Breast epithelium (tissue), 4 donors: ENCODE results near the gene NCOR2. TPM values are rescaled to one million over a fixed set of nuclear protein-coding genes. Genes with fewer than 3 reads are reported as not detected.

Experiments used
- DNase-seq, 2 donors: peaks; one replicate each; pipeline ENCODE4 v3.0.0-alpha.2; 2019; ENCODE audit warnings: low spot score in 2 of 2
- H3K27ac ChIP-seq, 2 donors: fragments of 200-600 bp; sonication (generic) in 1 of 2; one replicate each; pipeline ENCODE4 v1.5.1; 2016 to 2019; ENCODE audit warnings: mild to moderate bottlenecking in 1 of 2
- H3K27me3 ChIP-seq, 2 donors: fragments of 200-600 bp; sonication (generic) in 1 of 2; one replicate each; pipeline versions ENCODE4 v1.5.1 to v1.6.0; 2017 to 2019; ENCODE audit warnings: control low read depth in 1 of 2, mild to moderate bottlenecking in 1 of 2
- H3K36me3 ChIP-seq: fragments of 200-600 bp; one replicate; pipeline ENCODE4 v1.5.1; 2019
- H3K4me1 ChIP-seq, 2 donors: fragments of 200-600 bp; sonication (generic); one replicate each; pipeline ENCODE4 v1.5.1; 2016 to 2019; ENCODE audit warnings: control low read depth in 1 of 2
- H3K4me3 ChIP-seq, 3 donors: fragments of 200-600 bp; sonication (generic); 1 replicate in 2 of 3; 2 replicates in 1 of 3; pipeline ENCODE4 v1.5.1; 2016 to 2019; ENCODE audit warnings: mild to moderate bottlenecking in 3 of 3, moderate library complexity in 2 of 3
- H3K9me3 ChIP-seq, 2 donors: fragments of 200-600 bp; sonication (generic) in 1 of 2; one replicate each; pipeline ENCODE4 v1.5.1; 2016 to 2019; ENCODE audit warnings: control low read depth in 1 of 2
- POLR2A ChIP-seq: fragments of 450-650 bp; IDR thresholded peaks from one replicate; pipeline ENCODE4 v1.6.1; 2016; ENCODE audit warnings: antibody characterized with exemption, mild to moderate bottlenecking, moderate library complexity
- POLR2AphosphoS5 ChIP-seq, 3 donors: sonication (generic); formaldehyde crosslinking; IDR thresholded peaks; one replicate each; pipeline ENCODE4 v1.6.1; 2017; ENCODE audit warnings: antibody characterized with exemption in 3 of 3
- intact Hi-C: fragments of 100-400 bp; cut with DNase I; formaldehyde crosslinking; loops from one replicate; pipeline ENCODE4 v1.15.1; 2023; ENCODE audit warnings: low total_unique reads
- total RNA-seq, 3 donors: library from RNA; depleted of rRNA; stranded (reverse); fragments of >200 nt; gene quantifications; one replicate each; pipeline ENCODE4 v1.1.0, GENCODE V29; 2016
- TF ChIP-seq, protein P1 (sequence below), 3 donors: fragments of 450-650 bp; IDR thresholded peaks; one replicate each; pipeline ENCODE4 v1.5.1; 2016 to 2017; ENCODE audit warnings: antibody characterized with exemption in 3 of 3, mild to moderate bottlenecking in 3 of 3, moderate library complexity in 3 of 3

NCOR2 gene
- total RNA-seq, 3 donors from 2014 or later, result 58.4 to 83.9 (median 71.7) TPM

DNA sequence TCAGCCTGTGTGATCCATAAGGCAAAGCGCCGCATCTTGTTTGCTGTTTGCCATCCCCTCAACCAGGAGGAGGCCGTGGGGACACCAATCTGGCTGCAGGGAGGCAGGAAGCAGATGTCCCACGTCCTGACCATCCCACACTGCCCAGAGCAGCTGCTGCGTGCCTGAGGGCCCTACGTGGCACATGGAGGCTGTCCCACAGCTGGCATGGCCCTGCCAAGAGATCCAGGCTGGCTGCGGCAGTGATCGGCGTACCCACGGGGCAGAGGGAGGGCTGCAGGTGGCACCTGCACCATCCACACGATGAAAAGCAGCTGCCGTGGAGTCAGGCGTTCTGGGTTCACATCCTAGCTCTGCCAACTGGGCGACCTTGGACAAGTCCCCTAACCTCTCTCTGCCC is 42.0 kb downstream of the NCOR2 start:
- H3K4me3 ChIP-seq, result no peak overlapping the region
- H3K4me1 ChIP-seq, result peaks cover 10 to 14% of the 10 kb centered on the region in 2 donors
- H3K9me3 ChIP-seq, result no peaks in the 10 kb centered on the region
- H3K36me3 ChIP-seq, result no peaks in the 10 kb centered on the region
- no peak for DNase-seq
- H3K27me3 ChIP-seq, result no peaks in the 10 kb centered on the region
- intact Hi-C loops, result no loop called here
- no peak for TF ChIP-seq POLR2A
- no peak for TF ChIP-seq POLR2AphosphoS5 (IDR thresholded peaks at IDR 0.05)
- TF ChIP-seq, protein P1, sequence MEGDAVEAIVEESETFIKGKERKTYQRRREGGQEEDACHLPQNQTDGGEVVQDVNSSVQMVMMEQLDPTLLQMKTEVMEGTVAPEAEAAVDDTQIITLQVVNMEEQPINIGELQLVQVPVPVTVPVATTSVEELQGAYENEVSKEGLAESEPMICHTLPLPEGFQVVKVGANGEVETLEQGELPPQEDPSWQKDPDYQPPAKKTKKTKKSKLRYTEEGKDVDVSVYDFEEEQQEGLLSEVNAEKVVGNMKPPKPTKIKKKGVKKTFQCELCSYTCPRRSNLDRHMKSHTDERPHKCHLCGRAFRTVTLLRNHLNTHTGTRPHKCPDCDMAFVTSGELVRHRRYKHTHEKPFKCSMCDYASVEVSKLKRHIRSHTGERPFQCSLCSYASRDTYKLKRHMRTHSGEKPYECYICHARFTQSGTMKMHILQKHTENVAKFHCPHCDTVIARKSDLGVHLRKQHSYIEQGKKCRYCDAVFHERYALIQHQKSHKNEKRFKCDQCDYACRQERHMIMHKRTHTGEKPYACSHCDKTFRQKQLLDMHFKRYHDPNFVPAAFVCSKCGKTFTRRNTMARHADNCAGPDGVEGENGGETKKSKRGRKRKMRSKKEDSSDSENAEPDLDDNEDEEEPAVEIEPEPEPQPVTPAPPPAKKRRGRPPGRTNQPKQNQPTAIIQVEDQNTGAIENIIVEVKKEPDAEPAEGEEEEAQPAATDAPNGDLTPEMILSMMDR (IDR thresholded peaks at IDR 0.05), result no peak
- peak overlapping the region; percentile 88 to 97 for H3K27ac ChIP-seq

DNA sequence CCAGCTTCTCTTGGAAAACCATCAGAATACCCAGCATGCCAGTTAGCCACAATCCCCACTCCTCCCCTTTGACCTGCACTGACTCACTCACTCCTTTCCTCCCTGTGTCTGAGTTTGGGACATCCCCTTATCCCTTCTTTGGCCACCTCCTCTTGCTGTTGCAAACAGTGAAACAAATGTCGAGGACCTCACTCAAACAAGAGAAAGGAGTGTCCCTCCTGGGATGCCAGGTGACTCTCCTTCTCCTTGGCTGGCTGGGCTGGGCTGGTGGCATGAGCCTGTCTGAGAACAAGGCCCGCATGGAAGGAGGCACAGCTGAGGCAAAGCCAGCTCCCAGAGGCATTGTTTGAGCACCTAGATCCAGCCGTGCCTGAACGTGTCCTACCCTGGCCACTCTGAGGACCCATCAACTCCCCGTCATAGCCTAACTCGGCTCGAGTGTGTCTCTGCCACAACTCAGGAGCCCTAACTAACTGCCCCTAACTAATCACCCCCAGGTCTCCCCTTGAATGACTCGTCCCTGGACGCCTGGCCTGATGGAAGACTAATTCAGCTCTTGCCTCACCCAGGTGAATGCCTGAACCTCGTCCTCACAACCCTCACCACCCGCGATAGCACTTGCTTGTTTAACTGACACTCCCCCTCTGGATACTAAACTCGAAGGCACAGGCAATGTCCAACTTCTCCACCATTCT is 43.0 kb downstream of the NCOR2 start:
- intact Hi-C loops, result no loop called here

DNA sequence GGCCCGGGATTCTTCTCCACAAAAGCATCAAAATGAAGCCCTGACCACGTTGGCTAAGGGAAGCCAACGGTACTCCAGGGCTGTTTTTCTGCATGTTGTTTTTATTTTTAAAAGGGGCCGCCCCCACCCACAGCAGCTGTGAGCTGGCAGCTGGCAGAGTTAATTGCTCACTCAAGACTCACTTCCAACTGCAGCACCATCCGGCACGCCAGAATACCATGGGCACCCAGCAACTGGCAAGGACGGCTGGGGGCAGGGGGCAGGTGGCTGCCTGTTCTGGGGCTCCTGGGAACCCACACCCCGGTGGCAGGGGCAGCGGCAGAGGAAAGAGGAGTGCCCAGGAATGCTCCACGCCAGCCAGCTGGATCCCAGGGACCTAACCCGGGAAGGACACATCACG is 44.3 kb downstream of the NCOR2 start:
- Histone ChIP-seq H3K4me3 (no peak overlapping the region), H3K27ac (peak overlapping the region; percentile 88 to 97), H3K36me3 (no peaks in the 10 kb centered on the region), H3K27me3 (no peaks in the 10 kb centered on the region), H3K9me3 (no peaks in the 10 kb centered on the region), H3K4me1 (peaks cover 23 to 24% of the 10 kb centered on the region in 2 donors)
- DNase-seq, result peak in 1 of 2 donors; percentile 60
- TF ChIP-seq POLR2A, result no peak
- TF ChIP-seq, protein P1 (IDR thresholded peaks at IDR 0.05), result no peak
- intact Hi-C loops, result loop anchor here (1.0 kb wide), 1 partner anchor 45 kb away; no protein-coding TSS in a partner anchor

More for the DNA sequence above, 43.0 kb downstream of the NCOR2 start:
- H3K27ac ChIP-seq, result peak overlapping the region; percentile 88 to 97
- H3K4me1 ChIP-seq, result peaks cover 18 to 23% of the 10 kb centered on the region in 2 donors
- H3K9me3 ChIP-seq, result no peaks in the 10 kb centered on the region
- H3K36me3 ChIP-seq, result no peaks in the 10 kb centered on the region
- H3K27me3 ChIP-seq, result no peaks in the 10 kb centered on the region
- no peak overlapping the region for H3K4me3 ChIP-seq
- DNase-seq, result no peak
- TF ChIP-seq POLR2A (no peak), POLR2AphosphoS5 (IDR thresholded peaks at IDR 0.05) (no peak)
- TF ChIP-seq, protein P1 (IDR thresholded peaks at IDR 0.05), result no peak

DNA sequence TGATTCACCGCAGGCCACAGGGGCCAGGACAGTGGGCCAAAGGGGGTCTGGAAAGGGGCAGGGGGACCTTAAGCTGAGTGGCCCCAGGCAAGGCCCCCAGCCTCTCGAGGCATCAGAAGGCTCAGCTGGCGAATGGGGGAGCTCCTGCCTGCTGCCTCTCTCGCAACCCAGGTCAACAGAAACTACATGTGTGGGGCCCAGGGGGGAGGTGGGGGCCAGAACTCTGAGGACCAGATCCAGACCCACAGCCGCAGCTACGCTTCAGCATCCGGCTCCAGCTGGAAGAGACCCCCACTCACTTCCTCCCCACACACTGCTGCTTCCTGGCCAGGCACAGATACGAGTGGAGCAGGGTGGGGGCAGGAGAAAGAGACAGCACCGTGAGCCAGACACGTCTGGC is 46.5 kb downstream of the NCOR2 start:
- H3K4me3 ChIP-seq, result no peak overlapping the region
- no peaks in the 10 kb centered on the region for H3K27me3 ChIP-seq
- intact Hi-C loops, result no loop called here
- DNase-seq, result no peak
- H3K36me3 ChIP-seq, result no peaks in the 10 kb centered on the region
- H3K4me1 ChIP-seq, result peaks cover 27 to 37% of the 10 kb centered on the region in 2 donors
- peak overlapping the region; percentile 97 for H3K27ac ChIP-seq
- TF ChIP-seq POLR2A (no peak), POLR2AphosphoS5 (IDR thresholded peaks at IDR 0.05) (no peak)
- TF ChIP-seq, protein P1 (IDR thresholded peaks at IDR 0.05), result no peak
- H3K9me3 ChIP-seq, result no peaks in the 10 kb centered on the region

DNA sequence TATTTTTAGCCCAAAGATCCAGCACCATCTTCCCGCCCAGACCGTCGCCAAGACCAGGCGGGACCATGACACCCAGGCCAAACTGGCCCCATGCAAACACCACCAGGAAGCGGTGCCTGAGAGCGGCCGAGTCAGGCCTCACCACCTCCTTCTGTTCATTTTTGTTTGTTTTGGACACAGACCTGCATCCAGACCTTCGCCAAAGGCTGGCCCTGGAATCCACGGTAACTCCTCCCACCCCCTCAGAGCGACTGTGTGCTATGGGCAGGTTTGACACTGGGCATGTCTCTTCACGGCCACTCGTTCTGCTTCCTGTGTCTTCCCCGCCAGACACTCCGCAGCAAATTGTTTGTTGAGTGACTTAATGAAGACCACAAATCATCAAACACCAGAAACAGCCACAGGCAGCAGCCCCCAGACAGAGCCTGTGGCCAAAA is 47.1 kb downstream of the NCOR2 start:
- TF ChIP-seq POLR2AphosphoS5 (IDR thresholded peaks at IDR 0.05), result peak in 1 of 3 donors; percentile 10
- TF ChIP-seq POLR2A, result no peak
- peak; percentile 86 to 94 for DNase-seq

More for the DNA sequence above, 47.1 kb downstream of the NCOR2 start:
- H3K4me1 ChIP-seq, result peaks cover 30 to 39% of the 10 kb centered on the region in 2 donors
- H3K27ac ChIP-seq, result peak overlapping the region; percentile 97
- H3K9me3 ChIP-seq, result no peaks in the 10 kb centered on the region
- no peaks in the 10 kb centered on the region for H3K36me3 ChIP-seq
- H3K4me3 ChIP-seq, result no peak overlapping the region
- intact Hi-C loops, result no loop called here
- H3K27me3 ChIP-seq, result no peaks in the 10 kb centered on the region
